A673 (cell line): Measurements from ENCODE around the gene AADACL2.

ENCODE experiments used
- CTCF ChIP-seq: fragments of 300-800, 200-600 bp; sonication (generic); conservative IDR thresholded peaks from 2 replicates; pipeline ENCODE4 v1.5.1; 2017; ENCODE audit warnings: low read depth, mild to moderate bottlenecking, antibody characterized with exemption, low read length, moderate library complexity, mixed read lengths
- EZH2 ChIP-seq: fragments of 200-600 bp; sonication (generic); IDR thresholded peaks from 2 replicates; pipeline ENCODE4 v1.6.1; 2017; ENCODE audit warnings: borderline replicate concordance, low read depth, mild to moderate bottlenecking, mixed read lengths, antibody characterized with exemption, low read length; ENCODE audit not compliant: poor library complexity, severe bottlenecking

GRCh38 chr3:151751161-151751560 lies 17.4 kb downstream of the AADACL2 start:
- no peak for TF ChIP-seq CTCF
- no peak for TF ChIP-seq EZH2
